Keratinocyte (primary cell): ENCODE data around the gene SMC4. TPM values are rescaled to one million over a fixed set of nuclear protein-coding genes. Genes with fewer than 3 reads are reported as not detected.

Source experiments
- DNase-seq: peaks from one replicate; pipeline ENCODE4 v3.0.0-alpha.2; 2011; ENCODE audit warnings: low read depth, missing footprints, low spot score
- FAIRE-seq: peaks from 2 replicates; lab custom pipeline; 2011; peaks lifted over from hg19 to GRCh38; lab: Jason Lieb, UNC
- H2AFZ ChIP-seq: 2 replicates; pipeline ENCODE4 v1.6.0; 2012; ENCODE audit warnings: low read length, control low read depth, inconsistent platforms; ENCODE audit not compliant: control insufficient read depth
- H3K27ac ChIP-seq: 2 replicates; pipeline ENCODE4 v1.5.1; 2011; ENCODE audit warnings: low read length; ENCODE audit not compliant: control insufficient read depth, insufficient read depth
- H3K27me3 ChIP-seq: 3 replicates; pipeline ENCODE4 v1.6.0; 2011; ENCODE audit warnings: low read length; ENCODE audit not compliant: control insufficient read depth, insufficient read depth; ENCODE audit errors: extremely low read depth
- H3K36me3 ChIP-seq, 2 experiments: 2 replicates in 1 of 2; 3 replicates in 1 of 2; pipeline ENCODE4 v1.5.1; 2011; ENCODE audit warnings: low read length in 2 of 2, mild to moderate bottlenecking in 1 of 2; ENCODE audit not compliant: control insufficient read depth in 2 of 2, insufficient read depth in 2 of 2; ENCODE audit errors: extremely low read depth in 1 of 2
- H3K4me1 ChIP-seq: 3 replicates; pipeline ENCODE4 v1.5.1; 2011; ENCODE audit warnings: low read length; ENCODE audit not compliant: control insufficient read depth, insufficient read depth; ENCODE audit errors: extremely low read depth
- H3K4me2 ChIP-seq: 3 replicates; pipeline ENCODE4 v1.6.0; 2011; ENCODE audit warnings: low read depth, low read length; ENCODE audit not compliant: control insufficient read depth, insufficient read depth; ENCODE audit errors: extremely low read depth
- H3K4me3 ChIP-seq, 3 experiments: fragments of 200-600 bp in 1 of 3; sonication (generic) in 1 of 3; 2 replicates in 2 of 3; 3 replicates in 1 of 3; pipeline ENCODE4 v1.5.1; 2011 to 2016; ENCODE audit warnings: low read length in 3 of 3, mild to moderate bottlenecking in 3 of 3, control low read depth in 2 of 3, inconsistent platforms in 1 of 3, low read depth in 1 of 3, mixed read lengths in 1 of 3, mixed run types in 1 of 3, moderate library complexity in 1 of 3; ENCODE audit not compliant: control insufficient read depth in 2 of 3, insufficient read depth in 2 of 3; ENCODE audit errors: extremely low read depth in 1 of 3
- H3K79me2 ChIP-seq: 2 replicates; pipeline ENCODE4 v1.6.0; 2012; ENCODE audit warnings: low read length; ENCODE audit not compliant: control insufficient read depth, insufficient read depth
- H3K9ac ChIP-seq: 3 replicates; pipeline ENCODE4 v1.6.0; 2011; ENCODE audit warnings: low read length; ENCODE audit not compliant: control insufficient read depth, insufficient read depth; ENCODE audit errors: extremely low read depth
- H3K9me1 ChIP-seq: 3 replicates; pipeline ENCODE4 v1.6.0; 2011; ENCODE audit warnings: low read length; ENCODE audit not compliant: control insufficient read depth, insufficient read depth; ENCODE audit errors: extremely low read depth
- H3K9me3 ChIP-seq: 2 replicates; pipeline ENCODE4 v1.5.1; 2012; ENCODE audit warnings: low read depth, low read length; ENCODE audit not compliant: control insufficient read depth
- H4K20me1 ChIP-seq: 3 replicates; pipeline ENCODE4 v1.6.0; 2011; ENCODE audit warnings: low read length; ENCODE audit not compliant: control insufficient read depth, insufficient read depth; ENCODE audit errors: extremely low read depth
- CTCF ChIP-seq, 3 experiments: IDR thresholded peaks in 1 of 3; conservative IDR thresholded peaks in 1 of 3; optimal IDR thresholded peaks in 1 of 3; 2 replicates in 2 of 3; 3 replicates in 1 of 3; pipeline versions ENCODE3 to v1.5.1; 2011; ENCODE audit warnings: low read length in 3 of 3, mild to moderate bottlenecking in 3 of 3, moderate library complexity in 2 of 3, control low read depth in 1 of 3, inconsistent platforms in 1 of 3; ENCODE audit not compliant: insufficient read depth in 2 of 3; ENCODE audit errors: extremely low read depth in 1 of 3
- EZH2 ChIP-seq: IDR thresholded peaks from one replicate; pipeline ENCODE4 v1.6.1; 2012; ENCODE audit warnings: inconsistent platforms, mild to moderate bottlenecking, low read length, moderate library complexity
- dilution Hi-C: fragments of 300-500 bp; cut with MboI; formaldehyde crosslinking; loops from one replicate; pipeline ENCODE4 v1.7.0; 2020; ENCODE audit warnings: low sequenced_read_pairs; ENCODE audit not compliant: extremely low pct_ligation_motif_present
- polyA plus RNA-seq, 5 experiments: library from polyadenylated mRNA; depleted of rRNA in 3 of 5; stranded (reverse) in 3 of 5; stranded (forward) in 1 of 5; unstranded in 1 of 5; fragments of >200 nt; gene quantifications; 1 replicate in 1 of 5; 2 replicates in 3 of 5; 3 replicates in 1 of 5; pipeline versions ENCODE4 v1.2.1 to v1.2.3, GENCODE V29; 2011 to 2012; ENCODE audit warnings: missing spikeins in 2 of 5, low read depth in 1 of 5, low replicate concordance in 1 of 5

The SMC4 gene
- polyA plus RNA-seq, 1 donor (not counting 4 experiments of a cell fraction or from before 2014, with no cell fraction given) = 45.2 TPM

- peaks cover 52% of the 10 kb centered on the region for H3K79me2 ChIP-seq
- no peaks in the 10 kb centered on the region for H3K4me1 ChIP-seq
- no peaks in the 10 kb centered on the region for H3K27me3 ChIP-seq
- H3K27ac ChIP-seq = no peak overlapping the region
- DNase-seq (no peak), FAIRE-seq (no peak)
- H3K36me3 ChIP-seq = peaks cover 5 to 17% of the 10 kb centered on the region in 2 experiments
- no peak overlapping the region for H2AFZ ChIP-seq
- no peak for TF ChIP-seq EZH2
- H3K9me3 ChIP-seq = no peaks in the 10 kb centered on the region
- no peak overlapping the region for H3K4me3 ChIP-seq
- dilution Hi-C loops = no loop called here
- H3K9me1 ChIP-seq = no peaks in the 10 kb centered on the region
- H3K4me2 ChIP-seq = no peak overlapping the region
- no peaks in the 10 kb centered on the region for H4K20me1 ChIP-seq
- H3K9ac ChIP-seq = no peak overlapping the region
Observed at GRCh38 chr3:160437083-160437455, 37.6 kb downstream of the SMC4 start.

GRCh38 chr3:160440687-160441086, 41.2 kb downstream of the SMC4 start:
- FAIRE-seq = no peak

More at GRCh38 chr3:160440687-160441086, 41.2 kb downstream of the SMC4 start:
- H3K9me1 ChIP-seq = no peaks in the 10 kb centered on the region
- H3K36me3 ChIP-seq = peaks cover 5 to 10% of the 10 kb centered on the region in 2 experiments
- TF ChIP-seq CTCF (optimal IDR thresholded peaks at IDR 0.05 in 1 of 3, IDR thresholded peaks at IDR 0.05 in 1 of 3, conservative IDR thresholded peaks at IDR 0.05 in 1 of 3; ENCODE audit: extremely low read depth in 1 of 3, insufficient read depth in 2 of 3, low read length in 3 of 3) (no peak), EZH2 (no peak)
- H3K4me2 ChIP-seq = no peak overlapping the region
- H3K79me2 ChIP-seq = peaks cover 64% of the 10 kb centered on the region
- dilution Hi-C loops = no loop called here
- H4K20me1 ChIP-seq = no peaks in the 10 kb centered on the region
- no peaks in the 10 kb centered on the region for H3K27me3 ChIP-seq
- no peaks in the 10 kb centered on the region for H3K4me1 ChIP-seq
- no peak overlapping the region for H3K9ac ChIP-seq
- no peak overlapping the region for H3K27ac ChIP-seq
- no peaks in the 10 kb centered on the region for H3K9me3 ChIP-seq
- H2AFZ ChIP-seq = no peak overlapping the region
- H3K4me3 ChIP-seq = no peak overlapping the region
- DNase-seq = no peak
